H9 (cell line): ENCODE measurements around the gene TPCN2. TPM values are rescaled to one million over a fixed set of nuclear protein-coding genes. Genes with fewer than 3 reads are reported as not detected.

Experiments used
- DNase-seq: peaks from one replicate; pipeline ENCODE4 v3.0.0-alpha.2; 2017
- H2AFZ ChIP-seq: one replicate; pipeline ENCODE4 v1.6.1; 2013; ENCODE audit warnings: mild to moderate bottlenecking, low read length, control low read depth, moderate library complexity
- H2AK5ac ChIP-seq: 2 replicates; pipeline ENCODE4 v1.6.1; 2013; ENCODE audit warnings: low read length, control low read depth, mixed read lengths; ENCODE audit not compliant: insufficient read length
- H2BK120ac ChIP-seq: one replicate; pipeline ENCODE4 v1.6.1; 2013; ENCODE audit warnings: low read depth, mild to moderate bottlenecking, low read length, control low read depth, inconsistent platforms; ENCODE audit not compliant: poor library complexity, severe bottlenecking
- H2BK12ac ChIP-seq: 2 replicates; pipeline ENCODE4 v1.6.1; 2013; ENCODE audit warnings: low read length, control low read depth, mixed read lengths, low read depth; ENCODE audit not compliant: insufficient read length
- H2BK15ac ChIP-seq: 2 replicates; pipeline ENCODE4 v1.6.1; 2013; ENCODE audit warnings: low read depth, low read length, control low read depth
- H2BK20ac ChIP-seq: one replicate; pipeline ENCODE4 v1.6.1; 2013; ENCODE audit warnings: low read depth, mild to moderate bottlenecking, low read length, control low read depth, inconsistent platforms; ENCODE audit not compliant: poor library complexity, severe bottlenecking
- H2BK5ac ChIP-seq: 2 replicates; pipeline ENCODE4 v1.6.1; 2013; ENCODE audit warnings: low read length, control low read depth, mixed read lengths; ENCODE audit not compliant: insufficient read length
- H3K14ac ChIP-seq: 2 replicates; pipeline ENCODE4 v1.6.1; 2013; ENCODE audit warnings: low read length, control low read depth; ENCODE audit not compliant: insufficient read depth
- H3K18ac ChIP-seq: 2 replicates; pipeline ENCODE4 v1.6.1; 2013; ENCODE audit warnings: low read depth, mild to moderate bottlenecking, mixed read lengths, low read length, control low read depth; ENCODE audit not compliant: insufficient read length
- H3K23ac ChIP-seq: 2 replicates; pipeline ENCODE4 v1.6.1; 2013; ENCODE audit warnings: low read length, control low read depth, mixed read lengths, low read depth; ENCODE audit not compliant: insufficient read length
- H3K23me2 ChIP-seq: 2 replicates; pipeline ENCODE4 v1.6.1; 2013; ENCODE audit warnings: low read depth, mild to moderate bottlenecking, mixed read lengths, low read length, control low read depth; ENCODE audit not compliant: insufficient read length, poor library complexity, severe bottlenecking
- H3K27ac ChIP-seq: 2 replicates; pipeline ENCODE4 v1.5.1; 2013; ENCODE audit warnings: low read length, control low read depth, mixed read lengths, low read depth; ENCODE audit not compliant: insufficient read length
- H3K27me3 ChIP-seq: 2 replicates; pipeline ENCODE4 v1.6.1; 2013; ENCODE audit warnings: low read length, control low read depth, inconsistent platforms; ENCODE audit not compliant: insufficient read depth
- H3K4ac ChIP-seq: 2 replicates; pipeline ENCODE4 v1.6.1; 2013; ENCODE audit warnings: low read depth, mild to moderate bottlenecking, control low read depth, inconsistent platforms, low read length, moderate library complexity
- H3K4me1 ChIP-seq: 2 replicates; pipeline ENCODE4 v1.6.1; 2013; ENCODE audit warnings: low read length, control low read depth, inconsistent platforms; ENCODE audit not compliant: insufficient read depth
- H3K4me2 ChIP-seq: 2 replicates; pipeline ENCODE4 v1.6.1; 2013; ENCODE audit warnings: low read length, control low read depth, mixed read lengths; ENCODE audit not compliant: insufficient read length, insufficient read depth
- H3K56ac ChIP-seq: 2 replicates; pipeline ENCODE4 v1.6.1; 2013; ENCODE audit warnings: low read depth, mild to moderate bottlenecking, mixed read lengths, low read length, control low read depth; ENCODE audit not compliant: insufficient read length
- H3K79me1 ChIP-seq: 2 replicates; pipeline ENCODE4 v1.6.1; 2013; ENCODE audit warnings: low read depth, mild to moderate bottlenecking, moderate library complexity, low read length, control low read depth, inconsistent platforms; ENCODE audit not compliant: insufficient read depth, poor library complexity, severe bottlenecking
- H3K79me2 ChIP-seq: 2 replicates; pipeline ENCODE4 v1.6.1; 2013; ENCODE audit warnings: low read length, control low read depth, inconsistent platforms; ENCODE audit not compliant: insufficient read depth
- H3K9ac ChIP-seq: 2 replicates; pipeline ENCODE4 v1.6.1; 2013; ENCODE audit warnings: low read length, control low read depth, mixed read lengths; ENCODE audit not compliant: insufficient read length; ENCODE audit errors: extremely low read depth
- H3K9me3 ChIP-seq: one replicate; pipeline ENCODE4 v1.6.1; 2013; ENCODE audit warnings: low read depth, low read length, inconsistent platforms; ENCODE audit not compliant: control insufficient read depth
- H3T11ph ChIP-seq: one replicate; pipeline ENCODE4 v1.6.1; 2013; ENCODE audit warnings: mild to moderate bottlenecking, low read length, control low read depth, inconsistent platforms
- H4K20me1 ChIP-seq: one replicate; pipeline ENCODE4 v1.6.1; 2013; ENCODE audit not compliant: control insufficient read depth, insufficient read length, insufficient read depth
- H4K5ac ChIP-seq: 2 replicates; pipeline ENCODE4 v1.6.1; 2013; ENCODE audit warnings: low read depth, mild to moderate bottlenecking, mixed read lengths, low read length, control low read depth; ENCODE audit not compliant: insufficient read length
- H4K8ac ChIP-seq: replicated peaks from 2 replicates; pipeline ENCODE4 v1.6.1; 2013; ENCODE audit warnings: low read length, control low read depth, mixed read lengths, low read depth; ENCODE audit not compliant: insufficient read length
- H4K91ac ChIP-seq: 2 replicates; pipeline ENCODE4 v1.6.1; 2013; ENCODE audit warnings: low read depth, mild to moderate bottlenecking, moderate library complexity, mixed read lengths, low read length, control low read depth; ENCODE audit not compliant: insufficient read length
- H3K27ac Mint-ChIP-seq, 3 experiments: 2 replicates in 2 of 3; 3 replicates in 1 of 3; pipeline ENCODE4 v1.8.0; 2020 to 2021; ENCODE audit warnings: mixed read lengths in 3 of 3, mild to moderate bottlenecking in 1 of 3, moderate library complexity in 1 of 3
- H3K27me3 Mint-ChIP-seq: 2 replicates; pipeline ENCODE4 v1.8.0; 2021; ENCODE audit warnings: low read depth, mild to moderate bottlenecking, moderate library complexity, mixed read lengths
- H3K36me3 Mint-ChIP-seq, 3 experiments: 2 replicates in 2 of 3; 3 replicates in 1 of 3; pipeline ENCODE4 v1.8.0; 2020 to 2021; ENCODE audit warnings: low read depth in 3 of 3, mixed read lengths in 3 of 3; ENCODE audit not compliant: insufficient read depth in 1 of 3
- H3K4me1 Mint-ChIP-seq, 2 experiments: 2 replicates each; pipeline ENCODE4 v1.8.0; 2020; ENCODE audit warnings: mixed read lengths in 2 of 2
- H3K4me3 Mint-ChIP-seq, 2 experiments: 2 replicates in 1 of 2; 3 replicates in 1 of 2; pipeline ENCODE4 v1.8.0; 2020 to 2021; ENCODE audit warnings: mild to moderate bottlenecking in 2 of 2, mixed read lengths in 2 of 2, moderate library complexity in 1 of 2
- H3K9me3 Mint-ChIP-seq, 2 experiments: 2 replicates in 1 of 2; 3 replicates in 1 of 2; pipeline ENCODE4 v1.8.0; 2020; ENCODE audit warnings: mild to moderate bottlenecking in 2 of 2, mixed read lengths in 2 of 2, moderate library complexity in 1 of 2
- WGBS: extraction: QIAGEN DNeasy Blood & Tissue Kit; methylation state at CpG from one replicate; pipeline ENCODE4 v1.1.7; 2013; ENCODE audit warnings: missing lambda C conversion rate, low lambda C conversion rate, mixed read lengths; ENCODE audit not compliant: insufficient read length; ENCODE audit errors: extremely low coverage; 5-methylcytosine and 5-hydroxymethylcytosine counted together
- total RNA-seq: library from RNA; stranded (reverse); gene quantifications from 2 replicates; pipeline ENCODE4 v1.2.1, GENCODE V29; 2021
- TF ChIP-seq, protein P1 (sequence below): fragments of 200-600 bp; sonication (generic); conservative IDR thresholded peaks from 3 replicates; pipeline ENCODE4 v1.8.0; 2021; ENCODE audit warnings: antibody characterized with exemption, mild to moderate bottlenecking

The TPCN2 gene
- total RNA-seq, 1 experiment from 2014 or later, result 16.8 TPM

- Histone ChIP-seq H3K14ac (no peak overlapping the region), H4K20me1 (no peaks in the 10 kb centered on the region), H3K56ac (no peak overlapping the region), H3K27ac (no peak overlapping the region), H2BK20ac (no peak overlapping the region), H3K23ac (no peak overlapping the region), H3T11ph (no peak overlapping the region), H2AFZ (no peak overlapping the region), H3K27me3 (no peaks in the 10 kb centered on the region), H2AK5ac (no peak overlapping the region), H3K79me1 (no peaks in the 10 kb centered on the region), H3K9me3 (no peaks in the 10 kb centered on the region), H2BK120ac (no peak overlapping the region), H3K4me1 (no peaks in the 10 kb centered on the region), H3K79me2 (no peaks in the 10 kb centered on the region), H2BK5ac (no peak overlapping the region), H3K23me2 (no peaks in the 10 kb centered on the region), H4K8ac (no peak overlapping the region), H3K18ac (no peak overlapping the region), H3K4me2 (no peak overlapping the region), H2BK12ac (no peak overlapping the region), H3K9ac (no peak overlapping the region), H4K91ac (no peak overlapping the region), H3K4ac (no peak overlapping the region), H2BK15ac (no peak overlapping the region), H4K5ac (no peak overlapping the region)
- TF ChIP-seq, protein P1, sequence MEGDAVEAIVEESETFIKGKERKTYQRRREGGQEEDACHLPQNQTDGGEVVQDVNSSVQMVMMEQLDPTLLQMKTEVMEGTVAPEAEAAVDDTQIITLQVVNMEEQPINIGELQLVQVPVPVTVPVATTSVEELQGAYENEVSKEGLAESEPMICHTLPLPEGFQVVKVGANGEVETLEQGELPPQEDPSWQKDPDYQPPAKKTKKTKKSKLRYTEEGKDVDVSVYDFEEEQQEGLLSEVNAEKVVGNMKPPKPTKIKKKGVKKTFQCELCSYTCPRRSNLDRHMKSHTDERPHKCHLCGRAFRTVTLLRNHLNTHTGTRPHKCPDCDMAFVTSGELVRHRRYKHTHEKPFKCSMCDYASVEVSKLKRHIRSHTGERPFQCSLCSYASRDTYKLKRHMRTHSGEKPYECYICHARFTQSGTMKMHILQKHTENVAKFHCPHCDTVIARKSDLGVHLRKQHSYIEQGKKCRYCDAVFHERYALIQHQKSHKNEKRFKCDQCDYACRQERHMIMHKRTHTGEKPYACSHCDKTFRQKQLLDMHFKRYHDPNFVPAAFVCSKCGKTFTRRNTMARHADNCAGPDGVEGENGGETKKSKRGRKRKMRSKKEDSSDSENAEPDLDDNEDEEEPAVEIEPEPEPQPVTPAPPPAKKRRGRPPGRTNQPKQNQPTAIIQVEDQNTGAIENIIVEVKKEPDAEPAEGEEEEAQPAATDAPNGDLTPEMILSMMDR, result no peak
- Mint-ChIP-seq H3K4me3 (no peak overlapping the region), H3K27ac (no peak overlapping the region), H3K4me1 (peaks cover 2 to 4% of the 10 kb centered on the region in 2 experiments), H3K9me3 (peaks cover 4 to 7% of the 10 kb centered on the region in 2 experiments; a peak in 3 of 5 replicates), H3K27me3 (peaks cover 9% of the 10 kb centered on the region; the same call in 1 of the 2 replicates), H3K36me3 (peaks cover 0 to 5% (median 0%) of the 10 kb centered on the region in 3 experiments; a peak in 1 of 7 replicates)
- WGBS, result no CpG with 5 or more reads among the region's 10 CpGs
- no peak for DNase-seq
Measured at GRCh38 chr11:69116671-69117070, 67.9 kb downstream of the TPCN2 start.
